ENCODE measurements around the gene TMEM42. TPM values are rescaled to one million over a fixed set of nuclear protein-coding genes. Genes with fewer than 3 reads are reported as not detected.

Gene TMEM42
- total RNA-seq, 4 donors from 2014 or later, result 12.2 to 48.6 (median 27.9) TPM

- H3K27ac ChIP-seq, result no peak within 1 kb of the TSS
Observed at GRCh38 chr3:44874308-44874707, 12.6 kb downstream of the TMEM42 start, which contains the start of gene TGM4. Gene TGM4, plus strand, starts transcription at chr3:44874608. Its CDS starts 71 bp downstream, at chr3:44874679.

DNA sequence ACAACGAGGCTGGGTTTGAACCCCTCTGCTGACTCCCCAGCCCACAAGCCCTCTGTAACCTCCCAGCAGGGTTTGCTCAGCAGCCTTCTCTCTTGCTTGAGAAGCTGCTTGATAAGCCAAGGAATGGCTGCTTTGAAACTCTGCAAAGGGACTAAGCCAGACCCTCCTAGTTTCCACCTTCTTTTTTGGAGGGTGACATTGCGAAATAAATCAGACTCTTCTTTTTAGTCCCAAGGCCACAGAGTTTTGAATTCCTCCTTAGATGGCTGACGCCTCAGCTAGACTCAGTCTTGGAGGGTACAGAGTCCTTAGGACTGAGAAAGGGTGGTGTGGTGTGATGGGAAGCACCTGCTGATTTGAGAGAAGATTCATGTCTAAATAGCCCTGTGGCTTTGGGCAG, 13.9 kb downstream of the TMEM42 start:
- Histone ChIP-seq H3K9me3 (no peaks in the 10 kb centered on the region), H3K4me3 (replicated peaks in 1 of 3) (no peak overlapping the region), H3K27me3 (no peaks in the 10 kb centered on the region), H3K4me1 (peaks cover 0 to 6% of the 10 kb centered on the region in 2 donors), H3K36me3 (no peaks in the 10 kb centered on the region), H3K27ac (no peak overlapping the region)
- DNase-seq, result no peak
- TF ChIP-seq CTCF (IDR thresholded peaks at IDR 0.05) (no peak), POLR2A (IDR thresholded peaks at IDR 0.05) (no peak)
- 95 to 100% methylated on average over 2 of the region's 3 CpGs for WGBS, 2 donors
- intact Hi-C loops (cut with DNase I), result no loop called here

More at GRCh38 chr3:44874308-44874707, 12.6 kb downstream of the TMEM42 start, which contains the start of gene TGM4:
- TF ChIP-seq POLR2A (IDR thresholded peaks at IDR 0.05) (no peak), CTCF (IDR thresholded peaks at IDR 0.05) (no peak)
- H3K4me3 ChIP-seq (replicated peaks in 1 of 3), result no peak within 1 kb of the TSS
- H3K27me3 ChIP-seq, result no peaks in the 10 kb centered on the region
- H3K9me3 ChIP-seq, result no peaks in the 10 kb centered on the region
- intact Hi-C loops (cut with DNase I), result no loop called here
- peaks cover 0 to 6% of the 10 kb centered on the region in 2 donors for H3K4me1 ChIP-seq
- no peak for DNase-seq
- no peaks in the 10 kb centered on the region for H3K36me3 ChIP-seq
- WGBS, 2 donors, result 80 to 88% methylated on average over 5 of the region's 5 CpGs

- TF ChIP-seq CTCF (IDR thresholded peaks at IDR 0.05), result no peak
- no peak for TF ChIP-seq POLR2A (IDR thresholded peaks at IDR 0.05)
- Histone ChIP-seq H3K4me1 (peaks cover 0 to 6% of the 10 kb centered on the region in 2 donors), H3K27me3 (no peaks in the 10 kb centered on the region), H3K9me3 (no peaks in the 10 kb centered on the region), H3K36me3 (no peaks in the 10 kb centered on the region), H3K4me3 (replicated peaks in 1 of 3) (no peak overlapping the region), H3K27ac (no peak overlapping the region)
- intact Hi-C loops (cut with DNase I), result no loop called here
- 88 to 92% methylated on average over 3 of the region's 3 CpGs for WGBS, 2 donors
- no peak for DNase-seq
Observed at GRCh38 chr3:44877333-44877732, 15.6 kb downstream of the TMEM42 start.

- Histone ChIP-seq H3K27me3 (no peaks in the 10 kb centered on the region), H3K36me3 (no peaks in the 10 kb centered on the region), H3K4me1 (peaks cover 4 to 22% of the 10 kb centered on the region in 2 donors), H3K9me3 (no peaks in the 10 kb centered on the region), H3K4me3 (replicated peaks in 1 of 3) (no peak overlapping the region), H3K27ac (no peak overlapping the region)
- intact Hi-C loops (cut with DNase I), result no loop called here
- peak; percentile 7 to 12 for DNase-seq
- WGBS, 2 donors, result 38 to 44% methylated on average over 2 of the region's 2 CpGs
- TF ChIP-seq CTCF (IDR thresholded peaks at IDR 0.05) (no peak), POLR2A (IDR thresholded peaks at IDR 0.05) (no peak)
Observed at GRCh38 chr3:44880284-44880683, 18.6 kb downstream of the TMEM42 start.

DNA sequence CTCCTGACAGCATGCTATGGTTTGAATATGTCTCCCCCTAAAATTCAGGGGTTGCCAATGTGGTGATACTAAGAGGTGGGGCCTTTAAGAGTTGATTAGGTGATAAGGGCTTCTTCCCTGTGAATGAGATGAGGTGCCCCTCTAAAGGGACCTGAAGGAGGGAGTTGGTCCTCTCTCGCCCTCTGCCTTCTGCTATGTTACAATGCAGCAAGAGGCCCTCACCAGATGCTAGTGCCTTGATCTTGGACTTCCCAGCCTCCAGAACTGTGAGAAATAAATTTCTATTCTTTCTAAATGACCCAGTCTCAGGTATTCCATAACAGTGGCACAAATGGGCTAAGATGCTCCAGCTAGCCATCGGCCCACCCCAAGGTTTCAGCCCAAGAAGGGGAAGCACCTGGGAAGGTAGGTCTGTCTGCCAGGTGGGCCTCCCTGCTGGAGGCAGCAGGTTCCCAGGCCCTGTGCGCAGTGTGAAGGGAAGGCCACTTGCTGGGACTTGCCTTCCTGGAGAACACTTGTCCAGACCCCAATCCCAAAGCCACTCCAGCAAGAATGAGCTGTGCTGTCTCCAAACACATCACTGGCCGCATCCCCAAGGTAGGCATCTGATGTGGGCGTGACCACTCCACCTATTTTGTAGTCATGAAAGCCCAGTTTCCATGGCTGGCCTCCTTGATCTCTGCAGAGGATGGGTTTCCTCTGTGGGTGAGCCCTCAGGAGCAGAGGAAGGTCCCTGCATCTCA, 21.7 kb downstream of the TMEM42 start:
- Histone ChIP-seq H3K4me1 (peaks cover 4 to 22% of the 10 kb centered on the region in 2 donors), H3K4me3 (replicated peaks in 1 of 3) (no peak overlapping the region), H3K27ac (peak overlapping the region in 1 of 3 donors; percentile 61), H3K27me3 (no peaks in the 10 kb centered on the region), H3K9me3 (no peaks in the 10 kb centered on the region), H3K36me3 (no peaks in the 10 kb centered on the region)
- no peak for DNase-seq
- TF ChIP-seq POLR2A (IDR thresholded peaks at IDR 0.05), result no peak
- no peak for TF ChIP-seq CTCF (IDR thresholded peaks at IDR 0.05)
- intact Hi-C loops (cut with DNase I), result no loop called here
- WGBS, 2 donors, result 93 to 98% methylated on average over 4 of the region's 5 CpGs
